Measurements from ENCODE around the gene NAGK. TPM values are rescaled to one million over a fixed set of nuclear protein-coding genes. Genes with fewer than 3 reads are reported as not detected.

The NAGK gene
- total RNA-seq, 3 donors from 2014 or later (not counting 1 experiment from before 2014, with no cell fraction given) = 67.3 to 93.6 (median 74.9) TPM

GRCh38 chr2:71122387-71123298 lies 54.2 kb downstream of the NAGK start:
- no peak for ATAC-seq
- TF ChIP-seq, protein P1, sequence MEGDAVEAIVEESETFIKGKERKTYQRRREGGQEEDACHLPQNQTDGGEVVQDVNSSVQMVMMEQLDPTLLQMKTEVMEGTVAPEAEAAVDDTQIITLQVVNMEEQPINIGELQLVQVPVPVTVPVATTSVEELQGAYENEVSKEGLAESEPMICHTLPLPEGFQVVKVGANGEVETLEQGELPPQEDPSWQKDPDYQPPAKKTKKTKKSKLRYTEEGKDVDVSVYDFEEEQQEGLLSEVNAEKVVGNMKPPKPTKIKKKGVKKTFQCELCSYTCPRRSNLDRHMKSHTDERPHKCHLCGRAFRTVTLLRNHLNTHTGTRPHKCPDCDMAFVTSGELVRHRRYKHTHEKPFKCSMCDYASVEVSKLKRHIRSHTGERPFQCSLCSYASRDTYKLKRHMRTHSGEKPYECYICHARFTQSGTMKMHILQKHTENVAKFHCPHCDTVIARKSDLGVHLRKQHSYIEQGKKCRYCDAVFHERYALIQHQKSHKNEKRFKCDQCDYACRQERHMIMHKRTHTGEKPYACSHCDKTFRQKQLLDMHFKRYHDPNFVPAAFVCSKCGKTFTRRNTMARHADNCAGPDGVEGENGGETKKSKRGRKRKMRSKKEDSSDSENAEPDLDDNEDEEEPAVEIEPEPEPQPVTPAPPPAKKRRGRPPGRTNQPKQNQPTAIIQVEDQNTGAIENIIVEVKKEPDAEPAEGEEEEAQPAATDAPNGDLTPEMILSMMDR (IDR thresholded peaks at IDR 0.05) = no peak
- Histone ChIP-seq H3K36me3 (ENCODE audit: control insufficient read depth, insufficient read depth, low read length) (peaks cover 14% of the 10 kb centered on the region), H3K9me3 (ENCODE audit: control insufficient read depth, insufficient read depth, low read length) (no peaks in the 10 kb centered on the region), H3K27me3 (ENCODE audit: control insufficient read depth, insufficient read depth, low read length) (no peaks in the 10 kb centered on the region), H3K4me3 (ENCODE audit: low read length) (no peak overlapping the region), H3K27ac (ENCODE audit: low read length) (no peak overlapping the region), H3K4me1 (ENCODE audit: control insufficient read depth, insufficient read depth, low read length) (no peaks in the 10 kb centered on the region)
- Mint-ChIP-seq H3K4me3 (no peak overlapping the region), H3K27me3 (ENCODE audit: low read depth in 2 of 2) (no peaks in the 10 kb centered on the region), H3K27ac (no peak overlapping the region), H3K9me3 (no peaks in the 10 kb centered on the region), H3K4me1 (no peaks in the 10 kb centered on the region), H3K36me3 (no peaks in the 10 kb centered on the region)
- DNase-seq = no peak
- WGBS (ENCODE audit: insufficient coverage) = 95% methylated on average over 7 of the region's 7 CpGs
- intact Hi-C loops (cut with micrococcal nuclease) = no loop called here

DNA sequence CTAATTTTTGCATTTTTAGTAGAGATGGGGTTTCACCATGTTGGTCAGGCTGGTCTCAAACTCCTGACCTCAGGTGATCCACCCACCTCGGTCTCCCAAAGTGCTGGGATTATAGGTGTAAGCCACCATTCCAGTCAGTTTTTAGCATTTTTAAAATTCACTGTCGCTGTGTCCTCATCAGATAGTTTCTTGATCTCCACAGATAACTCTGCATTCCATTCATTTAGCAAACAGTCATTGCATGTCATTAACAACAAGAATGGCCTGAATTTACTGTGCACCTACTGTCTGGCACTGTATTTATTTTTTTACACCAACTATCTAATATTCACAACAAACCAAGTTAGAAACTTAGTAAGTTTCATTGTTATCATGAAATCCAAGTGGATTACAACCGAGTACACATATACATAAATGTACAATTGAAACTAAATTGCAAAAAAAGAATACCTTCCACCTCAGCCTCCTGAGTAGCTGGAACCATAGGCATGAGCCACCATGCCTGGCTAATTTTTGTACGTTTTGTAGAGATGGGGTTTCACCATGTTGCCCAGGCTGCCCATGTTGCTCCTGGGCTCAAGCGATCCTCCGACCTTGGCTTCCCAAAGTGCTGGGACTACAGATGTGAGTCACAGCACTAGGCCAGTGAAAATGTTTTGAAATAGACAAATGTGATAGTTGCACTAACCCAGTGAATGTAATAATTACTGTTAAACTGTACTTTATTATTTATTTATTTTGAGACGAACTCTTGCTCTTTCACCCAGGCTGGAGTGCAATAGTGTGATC lies 57.3 kb downstream of the NAGK start:
- ATAC-seq = no peak
- no peak for DNase-seq
- Mint-ChIP-seq H3K4me1 (peaks cover 8 to 13% of the 10 kb centered on the region in 2 donors), H3K27ac (no peak overlapping the region), H3K27me3 (ENCODE audit: low read depth in 2 of 2) (no peaks in the 10 kb centered on the region), H3K4me3 (no peak overlapping the region), H3K36me3 (no peaks in the 10 kb centered on the region), H3K9me3 (no peaks in the 10 kb centered on the region)
- TF ChIP-seq, protein P1 (IDR thresholded peaks at IDR 0.05) = no peak
- no peak overlapping the region for H3K27ac ChIP-seq (ENCODE audit: low read length)
- no peaks in the 10 kb centered on the region for H3K9me3 ChIP-seq (ENCODE audit: control insufficient read depth, insufficient read depth, low read length)
- H3K27me3 ChIP-seq (ENCODE audit: control insufficient read depth, insufficient read depth, low read length) = no peaks in the 10 kb centered on the region
- H3K4me3 ChIP-seq (ENCODE audit: low read length) = no peak overlapping the region
- H3K4me1 ChIP-seq (ENCODE audit: control insufficient read depth, insufficient read depth, low read length) = peaks cover 10% of the 10 kb centered on the region
- intact Hi-C loops (cut with micrococcal nuclease) = no loop called here
- WGBS (ENCODE audit: insufficient coverage) = 99% methylated on average over 7 of the region's 7 CpGs
- H3K36me3 ChIP-seq (ENCODE audit: control insufficient read depth, insufficient read depth, low read length) = peaks cover 5% of the 10 kb centered on the region

GRCh38 chr2:71126957-71127356 lies 58.5 kb downstream of the NAGK start:
- H3K27me3 ChIP-seq (ENCODE audit: control insufficient read depth, insufficient read depth, low read length) = no peaks in the 10 kb centered on the region
- 89% methylated on average over 3 of the region's 3 CpGs for WGBS (ENCODE audit: insufficient coverage)
- no peaks in the 10 kb centered on the region for H3K27me3 Mint-ChIP-seq (ENCODE audit: low read depth in 2 of 2)
- ATAC-seq = no peak
- H3K4me1 ChIP-seq (ENCODE audit: control insufficient read depth, insufficient read depth, low read length) = peaks cover 17% of the 10 kb centered on the region
- peaks cover 5% of the 10 kb centered on the region for H3K36me3 ChIP-seq (ENCODE audit: control insufficient read depth, insufficient read depth, low read length)
- no peak overlapping the region for H3K4me3 Mint-ChIP-seq
- no peaks in the 10 kb centered on the region for H3K9me3 Mint-ChIP-seq
- no peak overlapping the region for H3K27ac Mint-ChIP-seq
- intact Hi-C loops (cut with micrococcal nuclease) = no loop called here
- TF ChIP-seq, protein P1 (IDR thresholded peaks at IDR 0.05) = no peak
- H3K36me3 Mint-ChIP-seq = no peaks in the 10 kb centered on the region
- H3K9me3 ChIP-seq (ENCODE audit: control insufficient read depth, insufficient read depth, low read length) = no peaks in the 10 kb centered on the region
- no peak overlapping the region for H3K27ac ChIP-seq (ENCODE audit: low read length)
- H3K4me1 Mint-ChIP-seq = peaks cover 8 to 13% of the 10 kb centered on the region in 2 donors
- DNase-seq = no peak
- no peak overlapping the region for H3K4me3 ChIP-seq (ENCODE audit: low read length)

Other genes starting within 250 kb of the NAGK start
- 1 to 10 TPM in 1 of 3 donors, under 1 TPM in 2; 0.33 to 1.4 (median 0.39) TPM for gene CLEC4F, start 248.0 kb upstream of the NAGK start, total RNA-seq
- gene CD207, start 232.8 kb upstream of the NAGK start, total RNA-seq = not detected
- gene VAX2, start 168.1 kb upstream of the NAGK start, total RNA-seq = not detected
- gene ATP6V1B1, start 132.7 kb upstream of the NAGK start, total RNA-seq = not detected
- gene ANKRD53, start 90.0 kb upstream of the NAGK start, total RNA-seq = 1 to 10 TPM; 2.2 to 3.1 (median 2.5) TPM
- 10 to 100 TPM; 30.3 to 44.2 (median 43.2) TPM for gene TEX261, start 73.8 kb upstream of the NAGK start, total RNA-seq
- 10 to 100 TPM in 1 of 3 donors, 1 to 10 TPM in 2; 8.4 to 10.4 (median 8.7) TPM for gene MCEE, start 61.6 kb downstream of the NAGK start, total RNA-seq
- gene MPHOSPH10, start 62.0 kb downstream of the NAGK start, total RNA-seq = 10 to 100 TPM; 27.9 to 34.2 (median 31.4) TPM
- gene PAIP2B, start 158.5 kb downstream of the NAGK start, total RNA-seq = 1 to 10 TPM; 1.9 to 3.4 (median 3.2) TPM

All from natural killer cell (primary cell).